AG04450 (cell line): ENCODE measurements around the gene ARFGEF2. TPM values are rescaled to one million over a fixed set of nuclear protein-coding genes. Genes with fewer than 3 reads are reported as not detected.
"Not testable (repeated sequence)": the region's sequence is repeated elsewhere in the genome, so short reads cannot be mapped to it uniquely, and the experiment has no call there.

Experiments
- CTCF ChIA-PET: fragments of 300-600, 350-600 bp; formaldehyde crosslinking; extraction: SDS; loops from one replicate; lab custom pipeline; 2022; ENCODE audit warnings: antibody characterized with exemption, inconsistent platforms; lab: Charles Lee
- POLR2A ChIA-PET: fragments of 350-600 bp; formaldehyde crosslinking; extraction: SDS; loops from one replicate; lab custom pipeline; 2021; ENCODE audit warnings: antibody characterized with exemption, inconsistent platforms; lab: Yijun Ruan, JAX
- DNase-seq: peaks from one replicate; pipeline ENCODE4 v3.0.0-alpha.2; 2011; ENCODE audit warnings: low read depth, low spot score
- H3K27ac ChIP-seq: one replicate; pipeline ENCODE4 v1.5.1; 2012; ENCODE audit warnings: low read depth, low read length, control low read depth
- H3K27me3 ChIP-seq: one replicate; pipeline ENCODE4 v1.6.0; 2012; ENCODE audit warnings: low read length; ENCODE audit not compliant: control insufficient read depth, insufficient read depth
- H3K4me3 ChIP-seq: 2 replicates; pipeline ENCODE4 v1.5.1; 2011; ENCODE audit warnings: mild to moderate bottlenecking, low read depth, low read length, control low read depth
- H3K9me3 ChIP-seq: 2 replicates; pipeline ENCODE4 v1.5.1; 2012; ENCODE audit warnings: low read length; ENCODE audit not compliant: control insufficient read depth, insufficient read depth
- CTCF ChIP-seq: IDR thresholded peaks from 2 replicates; pipeline ENCODE4 v1.5.1; 2011; ENCODE audit warnings: low read depth, low read length, control low read depth, inconsistent platforms
- polyA plus RNA-seq: library from polyadenylated mRNA; depleted of rRNA; stranded (reverse); fragments of >200 nt; gene quantifications from 2 replicates; pipeline ENCODE4 v1.2.3, GENCODE V29; 2011

The ARFGEF2 gene
- polyA plus RNA-seq, 1 experiment, result 22.3 TPM

DNA sequence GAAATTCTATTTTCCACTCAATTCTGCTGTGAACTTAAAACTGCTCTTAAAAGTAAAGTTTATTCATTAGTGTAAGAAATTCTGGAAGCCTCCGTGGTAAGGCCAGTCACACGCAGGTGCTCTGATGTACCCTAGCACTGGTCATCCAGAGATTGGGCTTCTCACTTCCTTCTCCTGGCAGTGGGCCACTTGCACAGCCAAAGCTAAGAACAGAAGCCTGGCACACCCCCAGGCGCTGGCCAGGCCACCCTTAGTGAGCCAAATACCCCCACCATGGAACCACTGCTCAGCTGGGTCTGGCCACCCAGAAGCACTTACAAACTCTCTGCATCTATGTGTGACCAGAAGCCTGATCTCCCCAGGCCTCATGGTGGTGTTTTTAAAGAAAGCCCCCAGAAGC lies 35.3 kb upstream of the ARFGEF2 start:
- H3K27me3 ChIP-seq, result peaks cover 15% of the 10 kb centered on the region
- no peak overlapping the region for H3K4me3 ChIP-seq
- H3K27ac ChIP-seq, result no peak overlapping the region
- DNase-seq, result no peak
- H3K9me3 ChIP-seq, result no peaks in the 10 kb centered on the region
- no peak for TF ChIP-seq CTCF
- ChIA-PET CTCF (interaction anchor here (1.4 kb wide), 1 partner anchor 229 kb away, joined by 4 read pairs; no protein-coding TSS in a partner anchor), POLR2A (no interaction called here)

DNA sequence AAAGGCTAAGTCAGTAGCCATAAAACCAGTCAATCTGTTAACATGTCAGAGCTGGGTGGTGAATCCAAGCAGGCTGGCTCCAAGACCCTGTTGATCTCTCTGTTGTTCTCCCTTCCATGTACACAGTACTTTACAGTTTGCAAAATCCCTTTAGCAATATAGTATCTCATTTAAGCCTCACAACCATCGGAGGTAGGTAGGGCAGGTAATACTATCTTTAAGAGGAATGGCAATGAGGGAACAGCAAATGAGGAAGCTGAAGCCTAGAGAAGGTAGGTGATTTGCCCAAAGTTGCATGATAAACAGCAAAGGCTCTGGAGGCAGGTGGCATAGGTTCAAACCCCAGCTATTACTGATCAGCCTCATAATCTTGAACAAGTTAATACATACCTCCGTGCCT lies 34.7 kb upstream of the ARFGEF2 start:
- no peak for DNase-seq
- no peak for TF ChIP-seq CTCF
- peaks cover 15% of the 10 kb centered on the region for H3K27me3 ChIP-seq
- CTCF ChIA-PET, result interaction anchor here (1.4 kb wide), 1 partner anchor 229 kb away, joined by 4 read pairs; no protein-coding TSS in a partner anchor
- no peak overlapping the region for H3K27ac ChIP-seq
- H3K9me3 ChIP-seq, result no peaks in the 10 kb centered on the region
- H3K4me3 ChIP-seq, result no peak overlapping the region
- POLR2A ChIA-PET, result no interaction called here

GRCh38 chr20:48888517-48888916 lies 33.0 kb upstream of the ARFGEF2 start:
- H3K9me3 ChIP-seq, CTCF ChIA-PET, DNase-seq, H3K27ac ChIP-seq, H3K4me3 ChIP-seq: not testable (repeated sequence)
- POLR2A ChIA-PET, result interaction anchor here (0.7 kb wide), 1 partner anchor 245 kb away, joined by 7 read pairs; no protein-coding TSS in a partner anchor
- peaks cover 15% of the 10 kb centered on the region for H3K27me3 ChIP-seq

DNA sequence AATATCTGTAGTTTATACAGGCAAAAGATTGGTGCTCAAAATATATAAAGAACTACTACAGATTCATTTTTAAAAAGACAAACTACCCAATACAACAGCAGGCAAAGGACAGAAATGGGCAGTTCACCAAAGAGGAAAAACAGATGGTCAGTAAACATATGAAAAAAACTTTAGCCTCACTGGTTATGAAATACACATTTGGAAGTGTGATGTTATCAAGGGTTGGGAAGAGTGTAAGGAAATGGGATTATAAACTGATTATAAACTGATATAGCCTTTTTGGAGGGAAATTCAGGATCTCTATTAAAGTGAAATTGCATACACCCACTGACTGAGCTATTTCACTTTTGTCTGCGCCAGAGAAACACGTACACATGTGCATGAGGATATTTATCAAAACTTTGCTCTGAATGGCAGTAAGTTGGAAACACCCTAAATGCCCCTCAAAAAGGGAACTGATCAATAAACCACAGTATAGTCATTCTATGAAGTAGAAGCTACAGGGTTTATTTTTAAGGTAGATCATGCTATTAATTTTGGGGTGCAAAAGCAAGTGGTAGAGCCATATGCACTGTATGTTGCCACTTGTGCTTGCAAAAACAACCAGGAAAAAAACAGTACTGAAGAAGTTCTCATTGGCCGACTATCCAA lies 32.2 kb upstream of the ARFGEF2 start:
- H3K27ac ChIP-seq, result no peak overlapping the region
- peaks cover 8% of the 10 kb centered on the region for H3K9me3 ChIP-seq
- CTCF ChIA-PET, result no interaction called here
- TF ChIP-seq CTCF, result no peak
- no peak overlapping the region for H3K4me3 ChIP-seq
- POLR2A ChIA-PET, result interaction anchor here (0.7 kb wide), 1 partner anchor 245 kb away, joined by 7 read pairs; no protein-coding TSS in a partner anchor
- DNase-seq, result no peak
- peaks cover 15% of the 10 kb centered on the region for H3K27me3 ChIP-seq

DNA sequence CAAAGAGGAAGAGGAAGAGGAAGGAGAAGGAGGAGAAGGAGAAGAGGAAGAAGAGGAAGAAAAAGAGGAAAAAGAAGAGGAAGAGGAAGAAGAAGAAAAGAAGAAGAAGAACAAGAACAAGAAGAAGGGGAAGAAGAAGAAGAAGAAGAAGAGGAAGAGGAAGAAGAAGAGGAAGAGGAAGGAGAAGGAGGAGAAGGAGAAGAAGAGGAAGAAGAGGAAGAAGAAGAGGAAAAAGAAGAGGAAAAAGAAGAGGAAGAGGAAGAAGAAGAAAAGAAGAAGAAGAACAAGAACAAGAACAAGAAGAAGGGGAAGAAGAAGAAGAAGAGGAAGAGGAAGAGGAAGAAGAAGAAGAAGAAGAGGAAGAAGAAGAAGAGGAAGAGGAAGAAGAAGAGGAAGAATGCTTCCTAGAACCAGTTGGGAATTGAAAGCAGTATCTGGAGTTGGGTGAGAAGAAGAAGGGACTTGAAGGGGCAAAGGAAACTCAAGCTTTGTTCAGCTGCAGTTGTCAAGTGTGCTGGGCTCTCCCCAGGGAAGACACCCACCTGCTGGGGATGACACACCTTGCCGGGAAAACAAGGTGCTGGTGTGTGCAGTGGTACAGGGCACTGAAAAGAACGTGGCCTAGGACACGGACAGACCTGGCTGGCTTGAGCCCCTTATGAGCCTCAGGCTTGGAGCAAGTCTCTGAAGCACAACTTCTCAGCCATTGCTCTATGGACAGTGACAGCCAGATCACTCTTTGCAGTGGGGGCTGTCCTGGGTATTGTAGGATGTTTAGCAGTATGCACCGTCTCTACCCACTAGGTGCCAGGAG lies 30.1 kb upstream of the ARFGEF2 start:
- Histone ChIP-seq H3K27me3 (peaks cover 10% of the 10 kb centered on the region), H3K4me3 (no peak overlapping the region), H3K9me3 (peaks cover 8% of the 10 kb centered on the region), H3K27ac (no peak overlapping the region)
- TF ChIP-seq CTCF, result no peak
- no peak for DNase-seq
- POLR2A ChIA-PET, result no interaction called here
- CTCF ChIA-PET, result no interaction called here
